HEK293 (cell line): ENCODE results near the gene THBS3.

ENCODE experiments used
- CTCF ChIA-PET: fragments of 350-600 bp; formaldehyde crosslinking; extraction: SDS; loops from one replicate; lab custom pipeline; 2021; ENCODE audit warnings: antibody characterized with exemption; lab: Yijun Ruan, JAX
- POLR2A ChIA-PET: fragments of 300-600 bp; formaldehyde crosslinking; extraction: SDS; loops from one replicate; lab custom pipeline; 2020; ENCODE audit warnings: antibody characterized with exemption, inconsistent platforms; lab: Yijun Ruan, JAX
- H3K27ac ChIP-seq: fragments of 200-500 bp; sonication (Bioruptor generic); 2 replicates; pipeline ENCODE4 v1.5.1; 2014; ENCODE audit warnings: low read depth, low read length, control low read depth, inconsistent platforms; ENCODE audit errors: extremely low read depth
- H3K36me3 ChIP-seq, 2 experiments: fragments of 200-500 bp in 1 of 2; sonication (Bioruptor generic) in 1 of 2; 1 replicate in 1 of 2; 2 replicates in 1 of 2; pipeline ENCODE4 v1.5.1; 2014 to 2017; ENCODE audit warnings: inconsistent platforms in 2 of 2, low read length in 2 of 2; ENCODE audit not compliant: control insufficient read depth in 2 of 2, insufficient read depth in 1 of 2
- H3K4me1 ChIP-seq: fragments of 200-500 bp; sonication (Bioruptor generic); 2 replicates; pipeline ENCODE4 v1.5.1; 2014; ENCODE audit warnings: mild to moderate bottlenecking, low read length, inconsistent platforms; ENCODE audit not compliant: control insufficient read depth, insufficient read depth
- H3K4me3 ChIP-seq: 2 replicates; pipeline ENCODE4 v1.5.1; 2011; ENCODE audit warnings: low read depth, mild to moderate bottlenecking, control low read depth, low read length, moderate library complexity
- H3K9me3 ChIP-seq: fragments of 200-500 bp; sonication (Bioruptor generic); 2 replicates; pipeline ENCODE4 v1.5.1; 2014; ENCODE audit warnings: low read depth, low read length, inconsistent platforms; ENCODE audit not compliant: control insufficient read depth, insufficient read depth
- BCL6B ChIP-seq: fragments of 450-650 bp; formaldehyde crosslinking; IDR thresholded peaks from 2 replicates; pipeline ENCODE4 v1.5.1; 2017; ENCODE audit warnings: missing biosample characterization, missing genetic modification characterization
- GLIS1 ChIP-seq: fragments of 450-650 bp; formaldehyde crosslinking; IDR thresholded peaks from 2 replicates; pipeline ENCODE4 v1.5.1; 2016; ENCODE audit warnings: missing biosample characterization, missing genetic modification characterization
- HIC1 ChIP-seq: fragments of 450-650 bp; formaldehyde crosslinking; IDR thresholded peaks from 2 replicates; pipeline ENCODE4 v1.5.1; 2016; ENCODE audit warnings: missing biosample characterization, missing genetic modification characterization
- OSR2 ChIP-seq: fragments of 450-650 bp; formaldehyde crosslinking; IDR thresholded peaks from 2 replicates; pipeline ENCODE4 v1.5.1; 2016; ENCODE audit warnings: missing biosample characterization, missing genetic modification characterization
- REST ChIP-seq: fragments of 450-650 bp; formaldehyde crosslinking; IDR thresholded peaks from 2 replicates; pipeline ENCODE4 v1.5.1; 2016; ENCODE audit warnings: missing biosample characterization, missing genetic modification characterization
- TSHZ1 ChIP-seq: fragments of 450-650 bp; formaldehyde crosslinking; IDR thresholded peaks from 2 replicates; pipeline ENCODE4 v1.5.1; 2016; ENCODE audit warnings: missing biosample characterization, missing genetic modification characterization, borderline replicate concordance
- ZNF10 ChIP-seq: fragments of 450-650 bp; formaldehyde crosslinking; IDR thresholded peaks from 2 replicates; pipeline ENCODE4 v1.5.1; 2017; ENCODE audit warnings: missing biosample characterization, missing genetic modification characterization
- ZNF121 ChIP-seq: fragments of 450-650 bp; formaldehyde crosslinking; IDR thresholded peaks from 2 replicates; pipeline ENCODE4 v1.5.1; 2016; ENCODE audit warnings: missing biosample characterization, missing genetic modification characterization
- ZNF488 ChIP-seq: fragments of 450-650 bp; formaldehyde crosslinking; IDR thresholded peaks from 2 replicates; pipeline ENCODE4 v1.5.1; 2016; ENCODE audit warnings: missing biosample characterization, missing genetic modification characterization
- ZNF580 ChIP-seq: fragments of 450-650 bp; formaldehyde crosslinking; IDR thresholded peaks from 2 replicates; pipeline ENCODE4 v1.5.1; 2016; ENCODE audit warnings: missing biosample characterization, missing genetic modification characterization
- ZNF585B ChIP-seq: fragments of 450-650 bp; formaldehyde crosslinking; IDR thresholded peaks from 2 replicates; pipeline ENCODE4 v1.5.1; 2016; ENCODE audit warnings: missing biosample characterization, missing genetic modification characterization
- ZNF645 ChIP-seq: fragments of 450-650 bp; formaldehyde crosslinking; IDR thresholded peaks from 2 replicates; pipeline ENCODE4; 2016; ENCODE audit warnings: missing biosample characterization, missing genetic modification characterization

The THBS3 gene

GRCh38 chr1:155242805-155243358, 35.2 kb upstream of the THBS3 start:
- Histone ChIP-seq H3K9me3 (no peaks in the 10 kb centered on the region), H3K4me3 (no peak overlapping the region), H3K27ac (peak overlapping the region; percentile 56), H3K36me3 (peaks cover 5 to 27% of the 10 kb centered on the region in 2 experiments; a peak in 2 of 3 replicates), H3K4me1 (peaks cover 5% of the 10 kb centered on the region; the same call in 1 of the 2 replicates)
- ChIA-PET CTCF (interaction anchor here (0.7 to 2.1 kb wide), 6 partner anchors 7 to 328 kb away, joined by 3 to 15 read pairs (median 4); no protein-coding TSS in a partner anchor), POLR2A (interaction anchor here (1.1 to 2.6 kb wide), 3 partner anchors 12 to 85 kb away, joined by 3 to 11 read pairs (median 8); partner anchors contain the start of genes ENTREP3 and THBS3)
- TF ChIP-seq BCL6B (peak; percentile 63), ZNF585B (tag by site-specific recombination) (no peak), TSHZ1 (0 out of 2 replicates have a peak, but pooled peaks have one; percentile 8), OSR2 (tag by site-specific recombination) (0 out of 2 replicates have a peak, but pooled peaks have one; percentile 11), ZNF10 (tag by site-specific recombination) (no peak)

GRCh38 chr1:155241841-155242264, 34.2 kb upstream of the THBS3 start:
- POLR2A ChIA-PET: interaction anchor here (0.6 to 1.6 kb wide), 6 partner anchors 14 to 82 kb away, joined by 3 to 6 read pairs (median 3); partner anchors contain the start of gene CLK2
- H3K36me3 ChIP-seq: peaks cover 4 to 26% of the 10 kb centered on the region in 2 experiments; a peak in 2 of 3 replicates
- TF ChIP-seq ZNF121 (tag by site-specific recombination): peak; percentile 92
- TF ChIP-seq ZNF580 (tag by site-specific recombination): 0 out of 2 replicates have a peak, but pooled peaks have one; percentile 54
- TF ChIP-seq GLIS1 (tag by site-specific recombination): no peak
- no peak for TF ChIP-seq ZNF488 (tag by site-specific recombination)
- 0 out of 2 replicates have a peak, but pooled peaks have one; percentile 5 for TF ChIP-seq HIC1
- TF ChIP-seq REST (tag by site-specific recombination): peak; percentile 76; the same call in 1 of the 2 replicates
- no peak for TF ChIP-seq ZNF645
- no peak overlapping the region for H3K4me3 ChIP-seq
- no peak overlapping the region for H3K27ac ChIP-seq
- H3K4me1 ChIP-seq: peaks cover 5% of the 10 kb centered on the region; the same call in 1 of the 2 replicates
- H3K9me3 ChIP-seq: no peaks in the 10 kb centered on the region
- CTCF ChIA-PET: interaction anchor here (1.0 to 2.1 kb wide), 4 partner anchors 8 to 329 kb away, joined by 3 to 15 read pairs (median 4); no protein-coding TSS in a partner anchor
